HepG2 (cell line): Measurements from ENCODE around the gene C20orf204. TPM values are rescaled to one million over a fixed set of nuclear protein-coding genes. Genes with fewer than 3 reads are reported as not detected.

Source experiments
- AGO1 ChIP-seq: fragments of 200-400 bp; formaldehyde crosslinking; IDR thresholded peaks from 2 replicates; pipeline ENCODE4 v1.6.1; 2017; ENCODE audit warnings: mild to moderate bottlenecking, low read depth, low read length, moderate library complexity; ENCODE audit not compliant: poor library complexity, severe bottlenecking
- BHLHE40 ChIP-seq: IDR thresholded peaks from 2 replicates; pipeline ENCODE4 v1.6.1; 2011; ENCODE audit warnings: low read length, improper control_type of control experiment
- CCDC6 ChIP-seq: sonication (generic); formaldehyde crosslinking; IDR thresholded peaks from 2 replicates; pipeline ENCODE4 v1.8.1; 2022; ENCODE audit warnings: mild to moderate bottlenecking, missing genetic modification reagents, moderate library complexity
- EHMT2 ChIP-seq: fragments of 200-600 bp; sonication (generic); IDR thresholded peaks from 2 replicates; pipeline ENCODE4 v1.7.0; 2017; ENCODE audit warnings: antibody characterized with exemption, low read depth, low read length, borderline replicate concordance
- GRHL1 ChIP-seq: sonication (generic); formaldehyde crosslinking; conservative IDR thresholded peaks from 2 replicates; pipeline ENCODE4 v1.8.0; 2022; ENCODE audit warnings: missing genetic modification reagents
- HIC2 ChIP-seq: sonication (generic); formaldehyde crosslinking; IDR thresholded peaks from 2 replicates; pipeline ENCODE4 v1.9.0; 2022; ENCODE audit warnings: low read depth, missing genetic modification reagents
- MTA1 ChIP-seq: sonication (generic); formaldehyde crosslinking; IDR thresholded peaks from 2 replicates; pipeline ENCODE4 v1.4.0; 2020; ENCODE audit warnings: missing genetic modification reagents, mild to moderate bottlenecking, borderline replicate concordance
- MXD4 ChIP-seq: IDR thresholded peaks from 2 replicates; pipeline ENCODE4 v1.6.1; 2016; ENCODE audit warnings: mild to moderate bottlenecking, missing biosample characterization, missing genetic modification reagents
- NONO ChIP-seq, 2 experiments: fragments of 450-650 bp in 1 of 2; sonication (generic) in 1 of 2; formaldehyde crosslinking in 1 of 2; IDR thresholded peaks in 1 of 2; conservative IDR thresholded peaks in 1 of 2; 2 replicates each; pipeline versions ENCODE4 v1.6.1 to v1.8.0; 2017 to 2022; ENCODE audit warnings: mild to moderate bottlenecking in 1 of 2, missing genetic modification reagents in 1 of 2, moderate library complexity in 1 of 2
- RELA ChIP-seq: sonication (generic); formaldehyde crosslinking; IDR thresholded peaks from 2 replicates; pipeline ENCODE4 v1.4.0; 2020; ENCODE audit warnings: missing genetic modification reagents
- SOX6 ChIP-seq, 2 experiments: fragments of 450-650 bp in 1 of 2; sonication (generic) in 1 of 2; formaldehyde crosslinking in 1 of 2; IDR thresholded peaks; 2 replicates each; pipeline versions ENCODE4 v1.4.0 to v1.6.1; 2017 to 2020; ENCODE audit warnings: antibody characterized with exemption in 1 of 2, mild to moderate bottlenecking in 1 of 2, missing genetic modification reagents in 1 of 2
- TRIM22 ChIP-seq: fragments of 450-650 bp; IDR thresholded peaks from 2 replicates; pipeline ENCODE4 v1.6.1; 2017
- TRIM24 ChIP-seq: sonication (generic); formaldehyde crosslinking; IDR thresholded peaks from 2 replicates; pipeline ENCODE4 v1.8.0; 2022; ENCODE audit warnings: mild to moderate bottlenecking, missing genetic modification reagents
- TSC22D2 ChIP-seq: sonication (generic); formaldehyde crosslinking; IDR thresholded peaks from 2 replicates; pipeline ENCODE4 v1.5.1; 2020; ENCODE audit warnings: missing genetic modification reagents, mild to moderate bottlenecking, borderline replicate concordance
- ZKSCAN5 ChIP-seq: sonication (generic); formaldehyde crosslinking; IDR thresholded peaks from 2 replicates; pipeline ENCODE4 v1.5.1; 2020; ENCODE audit warnings: mild to moderate bottlenecking, missing genetic modification reagents
- ZNF224 ChIP-seq: sonication (generic); formaldehyde crosslinking; IDR thresholded peaks from 2 replicates; pipeline ENCODE4 v1.5.0; 2020; ENCODE audit warnings: mild to moderate bottlenecking, missing genetic modification reagents
- ZNF350 ChIP-seq: sonication (generic); formaldehyde crosslinking; IDR thresholded peaks from 2 replicates; pipeline ENCODE4 v1.4.0; 2020; ENCODE audit warnings: mild to moderate bottlenecking, low read depth, missing genetic modification reagents, borderline replicate concordance
- ZNF468 ChIP-seq: sonication (generic); formaldehyde crosslinking; IDR thresholded peaks from 2 replicates; pipeline ENCODE4 v1.8.0; 2022; ENCODE audit warnings: mild to moderate bottlenecking, moderate library complexity, missing genetic modification reagents
- ZNF605 ChIP-seq: sonication (generic); formaldehyde crosslinking; IDR thresholded peaks from 2 replicates; pipeline ENCODE4 v1.8.0; 2022; ENCODE audit warnings: mild to moderate bottlenecking, missing genetic modification reagents
- ZNF746 ChIP-seq: sonication (generic); formaldehyde crosslinking; IDR thresholded peaks from 2 replicates; pipeline ENCODE4 v1.8.0; 2022; ENCODE audit warnings: mild to moderate bottlenecking, missing genetic modification reagents
- polyA plus RNA-seq, 8 experiments: library from polyadenylated mRNA; depleted of rRNA in 3 of 8; stranded (reverse) in 7 of 8; unstranded in 1 of 8; fragments of >200 nt; fragmentation: Illumina TruSeq in 4 of 8; extraction: Trizol in 4 of 8; gene quantifications; 2 replicates each; pipeline versions ENCODE4 v1.2.1 to v1.2.3, GENCODE V29; 2011 to 2016; ENCODE audit warnings: low read depth in 4 of 8, missing spikeins in 1 of 8, mixed read lengths in 1 of 8; ENCODE audit not compliant: insufficient read depth in 1 of 8
- total RNA-seq, 5 experiments: library from RNA; depleted of rRNA; stranded (reverse); fragments of >200 nt; fragmentation: Illumina TruSeq; extraction: Trizol; gene quantifications; 2 replicates each; pipeline ENCODE4 v1.2.3, GENCODE V29; 2016; ENCODE audit warnings: low read depth in 1 of 5
- TF ChIP-seq, protein P1 (sequence below): sonication (generic); formaldehyde crosslinking; IDR thresholded peaks from 2 replicates; pipeline ENCODE4 v1.8.0; 2023; ENCODE audit warnings: mild to moderate bottlenecking, missing genetic modification reagents
- TF ChIP-seq, protein P2 (sequence below): sonication (generic); IDR thresholded peaks from 2 replicates; pipeline ENCODE4 v1.6.1; 2016; ENCODE audit warnings: low read depth, borderline replicate concordance

The C20orf204 gene
- total and polyA plus RNA-seq, 2 of the 13 experiments (the other 11 are each of a cell fraction or from before 2014, with no cell fraction given) = 22.1 to 80.0 TPM

- TF ChIP-seq ZNF468 (CRISPR knock-in tag) = no peak
- TF ChIP-seq SOX6 (IDR thresholded peaks at IDR 0.05) = no peak
- TF ChIP-seq SOX6 (CRISPR knock-in tag; IDR thresholded peaks at IDR 0.05) = peak; percentile 34; the same call in 1 of the 2 replicates
- TF ChIP-seq NONO (IDR thresholded peaks at IDR 0.05) = no peak
- no peak; the same call in 1 of the 2 replicates for TF ChIP-seq NONO (CRISPR knock-in tag; conservative IDR thresholded peaks at IDR 0.05)
- TF ChIP-seq ZKSCAN5 (CRISPR knock-in tag) = no peak
- peak; percentile 32; the same call in 1 of the 2 replicates for TF ChIP-seq ZNF605
- peak; percentile 74; the same call in 1 of the 2 replicates for TF ChIP-seq ZNF350 (CRISPR knock-in tag)
- no peak for TF ChIP-seq CCDC6
- 0 out of 2 replicates have a peak, but pooled peaks have one; percentile 70 for TF ChIP-seq RELA
- peak; percentile 33; the same call in 1 of the 2 replicates for TF ChIP-seq TSC22D2 (CRISPR knock-in tag)
- no peak for TF ChIP-seq HIC2 (CRISPR knock-in tag)
- TF ChIP-seq MXD4 (CRISPR knock-in tag) = 0 out of 2 replicates have a peak, but pooled peaks have one; percentile 36
- TF ChIP-seq, protein P1, sequence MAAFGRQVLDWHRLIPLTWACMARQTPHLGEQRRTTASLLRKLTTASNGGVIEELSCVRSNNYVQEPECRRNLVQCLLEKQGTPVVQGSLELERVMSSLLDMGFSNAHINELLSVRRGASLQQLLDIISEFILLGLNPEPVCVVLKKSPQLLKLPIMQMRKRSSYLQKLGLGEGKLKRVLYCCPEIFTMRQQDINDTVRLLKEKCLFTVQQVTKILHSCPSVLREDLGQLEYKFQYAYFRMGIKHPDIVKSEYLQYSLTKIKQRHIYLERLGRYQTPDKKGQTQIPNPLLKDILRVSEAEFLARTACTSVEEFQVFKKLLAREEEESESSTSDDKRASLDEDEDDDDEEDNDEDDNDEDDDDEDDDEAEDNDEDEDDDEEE (CRISPR knock-in tag) = no peak
- peak; percentile 46; the same call in 1 of the 2 replicates for TF ChIP-seq BHLHE40
- TF ChIP-seq ZNF746 = 0 out of 2 replicates have a peak, but pooled peaks have one; percentile 45
- no peak for TF ChIP-seq EHMT2
- 0 out of 2 replicates have a peak, but pooled peaks have one; percentile 71 for TF ChIP-seq MTA1 (CRISPR knock-in tag)
- no peak for TF ChIP-seq GRHL1 (CRISPR knock-in tag)
- TF ChIP-seq, protein P2, sequence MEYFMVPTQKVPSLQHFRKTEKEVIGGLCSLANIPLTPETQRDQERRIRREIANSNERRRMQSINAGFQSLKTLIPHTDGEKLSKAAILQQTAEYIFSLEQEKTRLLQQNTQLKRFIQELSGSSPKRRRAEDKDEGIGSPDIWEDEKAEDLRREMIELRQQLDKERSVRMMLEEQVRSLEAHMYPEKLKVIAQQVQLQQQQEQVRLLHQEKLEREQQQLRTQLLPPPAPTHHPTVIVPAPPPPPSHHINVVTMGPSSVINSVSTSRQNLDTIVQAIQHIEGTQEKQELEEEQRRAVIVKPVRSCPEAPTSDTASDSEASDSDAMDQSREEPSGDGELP = peak; percentile 85
- no peak for TF ChIP-seq ZNF224
- peak; percentile 65 for TF ChIP-seq AGO1
- TF ChIP-seq TRIM22 = no peak
- no peak for TF ChIP-seq TRIM24
These were observed 33.7 kb downstream of the C20orf204 start (continued) for GRCh38 chr20:64069614-64070243.
